CD4-positive, alpha-beta T cell treated with Interleukin-2 at 100 ng/mL for 4 hours (primary cell): ENCODE data around the gene CHAC2.
"Not testable (repeated sequence)": the region's sequence is repeated elsewhere in the genome, so short reads cannot be mapped to it uniquely, and the experiment has no call there.

Experiments
- DNase-seq: peaks from one replicate; pipeline ENCODE4 v3.0.0-alpha.2; 2020; ENCODE audit warnings: low spot score

The CHAC2 gene

DNA sequence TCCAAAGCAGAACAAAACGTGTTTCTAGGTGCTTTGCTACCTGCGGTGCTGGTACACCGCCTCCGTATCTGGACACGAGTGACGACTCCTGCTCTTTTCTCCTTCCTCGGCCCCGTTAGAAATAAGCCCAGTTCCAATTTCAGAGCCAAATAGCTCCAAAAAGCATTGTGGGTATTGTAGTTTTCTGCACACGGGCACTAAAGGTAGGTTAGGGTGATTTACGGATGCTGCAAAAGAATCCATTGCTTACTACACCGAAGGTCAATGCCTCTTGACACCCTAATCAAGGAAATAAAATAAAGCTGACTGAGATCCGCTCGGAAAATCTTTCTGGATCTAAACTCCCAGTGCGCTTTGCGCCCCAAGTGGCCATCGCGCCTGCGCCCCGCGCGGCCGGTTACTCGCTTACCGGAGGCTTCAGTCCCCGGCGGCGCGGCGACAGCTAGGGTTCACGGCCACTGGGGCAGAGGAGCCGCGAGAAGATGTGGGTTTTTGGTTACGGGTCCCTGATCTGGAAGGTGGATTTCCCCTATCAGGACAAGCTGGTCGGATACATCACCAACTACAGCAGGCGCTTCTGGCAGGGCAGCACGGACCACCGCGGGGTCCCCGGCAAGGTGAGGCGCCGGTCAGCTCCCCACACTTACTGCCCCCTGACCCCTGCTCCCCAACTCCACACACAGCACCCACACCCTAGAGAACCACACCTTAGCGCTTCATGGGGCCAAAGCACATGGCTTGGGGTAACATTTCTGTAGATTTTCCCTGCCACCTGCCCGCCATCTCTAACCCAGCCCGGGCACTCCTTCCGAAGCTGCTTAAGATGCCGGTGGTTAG lies at the start of gene CHAC2:
Gene CHAC2 (plus strand): TSS at position 400 of the 837 bp plus-strand sequence. CDS start 83 bp downstream, at position 483.
- peak; percentile 79 for DNase-seq

DNA sequence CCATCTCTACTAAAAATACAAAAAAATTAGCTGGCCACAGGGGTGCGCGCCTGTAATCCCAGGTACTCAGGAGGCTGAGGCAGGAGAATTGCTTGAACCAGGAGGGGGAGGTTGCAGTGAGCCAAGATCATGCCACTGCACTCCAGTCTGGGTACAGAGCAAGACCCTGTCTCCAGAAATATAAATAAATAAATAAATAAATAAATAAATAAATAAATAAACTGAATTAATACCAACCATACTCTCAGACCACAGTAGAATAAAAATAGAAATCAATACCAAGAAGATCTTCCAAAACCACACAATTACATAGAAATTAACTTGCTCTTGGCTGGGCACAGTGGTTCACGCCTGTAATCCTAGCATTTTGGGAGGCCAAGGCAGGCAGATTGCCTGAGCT lies 46.7 kb upstream of the CHAC2 start:
- not testable (repeated sequence) for DNase-seq

DNA sequence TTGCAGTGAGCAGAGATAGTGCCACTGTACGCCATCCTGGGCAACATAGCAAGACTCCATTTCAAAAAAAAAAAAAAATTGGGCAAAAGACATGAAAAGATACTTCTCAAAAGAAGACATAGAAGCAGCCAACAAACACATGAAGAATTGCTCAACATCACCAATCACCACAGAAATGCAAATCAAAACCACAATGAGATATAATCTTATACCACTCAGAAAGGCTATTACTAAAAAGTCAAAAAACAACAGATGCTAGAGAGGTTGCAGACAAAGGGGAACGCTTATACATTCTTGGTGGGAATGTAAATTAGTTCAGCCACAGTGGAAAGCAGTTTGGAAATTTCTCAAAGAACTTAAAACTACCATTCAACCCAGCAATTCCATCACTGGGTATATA lies 43.1 kb upstream of the CHAC2 start:
- no peak for DNase-seq

DNA sequence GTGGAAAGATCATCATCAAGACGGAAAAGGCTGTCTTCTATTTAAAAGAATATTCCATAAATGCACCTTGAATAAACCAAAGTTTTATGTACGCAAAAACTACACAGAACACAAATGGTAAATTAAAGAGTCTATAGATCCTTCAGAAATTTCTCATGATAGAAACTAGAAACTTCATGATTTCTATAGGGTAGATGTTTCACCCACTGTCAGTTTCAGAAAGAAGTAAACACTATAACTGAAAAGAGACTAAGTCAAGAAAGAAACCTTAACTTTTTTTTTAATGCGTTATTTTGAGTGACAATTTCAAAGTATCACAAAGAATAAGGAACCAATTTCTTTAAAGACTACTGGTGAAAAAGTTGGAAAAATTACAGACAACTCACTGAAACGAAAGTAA lies 41.9 kb upstream of the CHAC2 start:
- no peak for DNase-seq

DNA sequence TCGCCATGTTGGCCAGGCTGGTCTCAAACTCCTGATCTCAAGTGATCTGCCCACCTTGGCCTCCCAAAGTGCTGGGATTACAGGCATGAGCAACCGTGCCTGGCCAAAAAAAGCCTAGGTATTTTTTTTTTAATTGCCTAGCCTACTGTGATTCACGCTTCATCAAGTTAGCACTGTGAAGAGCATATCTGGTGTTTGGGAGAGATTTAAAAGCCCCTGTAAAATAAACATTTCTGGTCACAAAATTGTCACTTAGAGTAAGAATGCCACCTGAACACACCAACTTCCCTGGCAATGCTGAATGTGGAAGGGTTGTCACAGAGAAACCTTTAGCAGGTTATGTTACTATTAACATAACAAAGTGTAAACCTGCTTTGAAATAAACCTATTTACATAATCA lies 39.7 kb upstream of the CHAC2 start:
- no peak for DNase-seq

DNA sequence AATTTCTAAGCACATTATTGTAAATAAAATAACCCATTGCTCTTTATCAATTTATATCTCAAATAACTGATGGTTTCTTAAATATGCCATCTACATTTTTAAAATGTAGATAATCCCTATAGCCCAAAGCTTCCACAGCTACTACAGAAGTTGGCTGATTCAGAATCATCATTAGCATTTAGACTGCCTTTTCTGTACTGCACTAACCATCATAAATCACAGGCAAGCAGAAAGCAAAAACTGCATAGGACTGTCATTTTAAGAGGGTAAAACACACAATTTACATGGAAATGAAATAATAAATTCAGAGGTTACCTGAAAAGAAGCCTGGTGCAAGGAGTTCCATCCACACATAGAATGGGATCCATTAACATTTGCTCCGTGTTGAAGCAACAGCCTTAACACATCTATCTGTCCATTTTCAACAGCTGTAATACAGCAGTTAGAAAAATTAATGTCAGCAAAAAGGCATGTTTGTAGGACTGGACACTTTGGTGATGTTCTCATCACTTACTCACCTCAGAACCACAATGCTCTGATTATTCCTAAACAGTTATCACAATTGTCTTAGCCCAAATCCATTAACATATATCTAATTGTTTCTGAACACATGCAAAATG lies 38.4 kb upstream of the CHAC2 start:
- no peak for DNase-seq

DNA sequence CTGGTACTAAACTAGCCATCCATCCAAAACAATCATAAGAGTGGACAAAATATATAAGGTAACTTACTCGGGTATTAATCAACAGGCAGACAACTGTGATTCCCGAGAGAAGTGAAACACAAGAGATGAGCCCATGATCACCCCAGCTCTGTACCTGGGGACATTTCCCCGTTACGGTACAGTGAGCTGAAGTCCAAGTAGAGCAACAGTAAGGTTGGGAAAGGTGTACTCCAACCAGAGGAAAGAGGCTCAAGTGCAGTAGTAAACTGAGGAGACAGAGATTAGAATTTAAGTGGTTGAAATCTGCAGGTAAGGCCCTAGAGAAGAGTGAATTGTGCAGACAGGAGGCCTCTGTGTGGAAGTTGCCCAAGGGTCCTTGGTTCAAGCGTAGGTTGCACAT lies 30.5 kb upstream of the CHAC2 start:
- no peak for DNase-seq

DNA sequence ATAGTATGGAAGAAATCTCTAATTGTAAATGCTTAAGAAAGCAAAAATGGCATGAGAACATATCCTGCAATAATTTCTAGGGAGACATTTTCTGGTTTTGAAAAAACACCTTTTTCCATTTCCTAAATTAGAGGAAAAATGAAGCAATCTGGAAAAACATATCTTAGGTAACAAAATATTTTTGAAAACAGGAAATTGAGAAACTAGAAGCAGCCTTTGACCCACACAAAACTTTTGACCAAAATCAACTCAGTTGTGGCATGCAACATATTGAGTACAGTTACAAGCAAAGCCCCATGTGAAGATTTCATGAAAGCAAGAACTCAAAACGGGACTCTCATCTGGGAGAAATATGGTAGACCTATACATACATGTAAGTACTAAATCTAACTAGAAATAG lies 28.6 kb upstream of the CHAC2 start:
- DNase-seq: no peak

DNA sequence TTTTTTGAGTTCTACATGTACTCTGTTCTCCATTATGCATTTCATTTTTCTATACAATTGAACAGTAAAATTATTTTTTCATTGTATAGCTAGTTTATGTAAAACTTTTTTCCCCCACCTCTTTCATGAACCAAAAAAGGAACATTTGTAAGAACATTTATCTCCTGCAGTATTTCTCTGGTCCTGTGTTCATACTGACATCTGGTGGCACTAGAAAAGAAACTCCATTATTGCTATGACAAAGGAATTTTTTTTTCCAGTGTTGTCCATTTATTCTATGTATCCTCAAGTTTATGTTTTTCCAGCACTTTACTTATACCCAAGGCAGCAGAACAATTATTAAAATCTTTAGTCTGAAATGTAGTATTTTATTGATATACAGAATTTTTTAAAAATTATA lies 27.4 kb upstream of the CHAC2 start:
- no peak for DNase-seq

DNA sequence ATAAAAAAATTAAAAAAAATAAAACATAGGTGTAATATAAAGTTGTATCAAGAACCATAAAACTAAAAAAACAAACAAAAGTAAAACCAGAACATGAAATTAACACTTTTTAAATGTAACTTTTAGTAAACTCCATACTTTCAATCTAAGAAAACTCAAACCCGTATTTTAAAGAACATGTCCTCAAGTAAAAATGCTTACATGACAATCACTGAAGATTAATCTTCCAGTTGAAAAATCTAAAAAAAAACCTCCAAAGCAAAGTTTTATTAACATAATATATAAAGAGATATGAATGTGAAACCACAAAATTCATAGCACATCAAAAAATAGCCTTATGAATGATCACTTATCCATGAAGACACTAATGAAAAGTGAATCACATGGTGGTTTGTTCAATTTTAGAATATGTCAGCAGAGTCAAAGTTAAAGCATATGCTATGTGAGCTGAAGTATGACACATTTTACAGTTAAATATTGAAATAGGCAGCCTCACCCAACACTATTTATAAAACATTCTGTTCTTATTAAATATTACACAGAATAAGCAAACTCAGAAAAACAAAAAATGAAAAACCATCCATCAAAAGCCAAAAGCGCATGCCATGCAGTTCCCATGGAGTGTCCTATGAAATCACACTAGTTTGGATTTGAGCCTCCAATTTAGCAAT lies 23.1 kb upstream of the CHAC2 start:
- DNase-seq: no peak

DNA sequence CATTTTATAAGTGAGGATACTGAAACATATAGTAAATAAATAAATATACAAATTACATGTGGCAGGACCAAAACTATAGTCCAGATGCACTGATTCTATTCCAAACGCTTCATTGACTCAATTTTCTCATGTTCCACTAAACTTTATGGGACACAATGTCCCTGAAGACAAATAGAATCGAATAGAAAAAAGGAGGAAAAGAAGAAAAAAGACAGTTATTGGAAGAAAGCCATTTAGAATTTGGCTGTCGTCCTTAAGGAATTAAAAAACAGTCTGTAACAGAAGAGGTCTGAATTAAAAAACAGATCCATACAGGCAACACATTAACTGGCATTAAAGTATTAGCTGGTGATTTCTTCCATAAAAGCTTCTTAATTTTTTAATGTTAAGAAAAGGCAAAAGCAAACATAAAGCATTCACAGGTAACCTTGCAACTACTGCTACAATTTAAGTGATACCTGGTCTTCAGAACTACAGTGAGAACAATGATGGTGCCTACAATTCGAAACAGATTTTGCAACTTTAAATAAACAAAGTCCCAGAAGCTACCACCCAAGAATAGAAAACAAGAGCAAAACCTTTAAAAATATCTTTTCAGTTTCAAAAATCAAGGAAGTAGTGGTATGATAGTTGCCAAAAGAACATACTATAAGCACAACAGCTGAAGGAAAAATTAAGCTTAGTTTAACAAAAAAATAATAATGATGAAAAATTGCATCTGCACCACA lies 17.4 kb upstream of the CHAC2 start:
- DNase-seq: no peak

DNA sequence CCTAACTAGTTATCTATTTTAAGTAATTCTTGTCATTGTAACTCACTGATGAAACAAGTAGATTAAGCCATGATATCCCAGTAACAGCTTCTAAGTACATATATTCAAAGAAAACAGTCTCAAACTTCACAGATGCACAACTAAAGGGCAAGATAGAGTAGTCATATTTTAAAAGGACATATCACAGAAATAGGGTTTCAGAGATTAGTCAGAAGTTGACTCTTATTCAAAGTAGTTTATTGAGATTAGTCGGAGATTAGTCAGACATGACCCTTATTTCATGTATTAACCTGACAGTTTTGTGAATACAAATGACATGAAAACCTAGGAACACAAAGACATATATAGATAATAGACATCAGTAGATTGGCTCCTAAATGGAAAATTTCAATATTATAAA lies 15.9 kb upstream of the CHAC2 start:
- DNase-seq: no peak

DNA sequence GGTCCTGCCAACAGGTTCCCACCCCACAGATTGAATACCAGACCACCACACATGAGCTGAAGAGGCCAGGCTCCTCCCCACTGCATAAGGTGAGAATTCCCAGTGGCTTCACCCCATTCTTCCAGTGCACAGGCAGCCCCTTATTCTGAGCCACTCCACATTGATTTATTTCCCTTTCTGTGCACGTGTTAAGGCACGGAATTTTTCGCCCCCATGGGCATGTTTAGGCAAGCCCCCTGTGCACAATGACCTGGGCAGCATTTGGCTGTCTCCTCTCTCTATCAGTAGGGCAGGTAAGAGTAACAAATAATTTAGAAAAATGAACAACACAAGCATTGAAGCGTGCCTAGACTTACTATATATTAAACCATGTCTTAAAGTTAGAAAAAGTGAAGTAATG lies 15.2 kb upstream of the CHAC2 start:
- DNase-seq: no peak

DNA sequence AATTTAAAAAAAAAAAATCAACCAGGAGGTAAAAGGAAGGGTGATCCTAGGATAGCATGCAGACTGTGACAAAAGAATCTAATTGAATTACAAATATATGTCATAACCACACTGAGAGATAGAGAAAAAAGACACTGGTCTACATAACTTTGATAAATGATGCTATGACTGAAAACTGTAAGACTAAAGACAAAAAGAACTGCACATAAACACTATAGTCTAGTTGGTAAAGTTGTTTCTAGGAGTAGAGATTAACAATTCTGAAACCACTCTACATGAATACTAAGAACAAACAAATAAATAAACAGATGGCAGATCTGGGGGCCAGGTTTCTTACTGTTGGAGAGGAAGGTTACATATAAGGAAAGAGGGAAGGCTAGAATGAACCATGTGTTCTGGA lies 14.6 kb upstream of the CHAC2 start:
- no peak for DNase-seq

DNA sequence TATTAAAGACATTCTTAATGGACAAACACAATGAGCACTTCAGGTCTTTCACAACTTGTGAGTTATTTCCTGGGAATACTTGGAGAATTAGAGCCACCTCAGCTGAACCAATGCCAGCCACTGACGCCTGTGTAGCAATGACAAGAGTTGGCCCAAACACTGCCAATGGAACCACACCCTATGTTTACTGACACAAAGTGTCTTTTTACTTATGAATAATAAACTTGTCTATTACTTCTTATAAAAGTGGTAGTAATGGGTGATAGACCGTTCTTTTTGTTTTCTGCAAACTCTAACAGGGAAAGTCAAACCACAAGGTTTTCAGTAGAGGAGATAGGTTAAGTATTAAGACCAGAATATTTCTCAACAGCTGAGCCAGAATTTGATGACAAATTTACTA lies 12.5 kb upstream of the CHAC2 start:
- DNase-seq: no peak

DNA sequence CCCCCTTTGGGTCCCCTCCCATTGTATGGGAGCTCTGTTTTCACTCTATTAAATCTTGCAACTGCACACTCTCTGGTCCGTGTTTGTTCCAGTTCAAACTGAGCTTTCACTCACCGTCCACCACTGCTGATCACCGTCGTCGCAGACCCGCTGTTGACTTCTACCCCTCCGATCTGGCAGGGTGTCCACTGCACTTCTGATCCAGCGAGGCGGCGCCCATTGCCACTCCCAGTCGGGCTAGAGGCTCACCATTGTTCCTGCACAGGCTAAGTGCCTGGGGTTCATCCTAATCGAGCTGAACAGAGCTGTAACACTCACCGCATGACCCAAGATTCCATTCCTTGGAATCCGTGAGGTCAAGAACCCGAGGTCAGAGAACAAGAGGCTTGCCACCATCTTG lies 11.0 kb upstream of the CHAC2 start:
- no peak for DNase-seq

DNA sequence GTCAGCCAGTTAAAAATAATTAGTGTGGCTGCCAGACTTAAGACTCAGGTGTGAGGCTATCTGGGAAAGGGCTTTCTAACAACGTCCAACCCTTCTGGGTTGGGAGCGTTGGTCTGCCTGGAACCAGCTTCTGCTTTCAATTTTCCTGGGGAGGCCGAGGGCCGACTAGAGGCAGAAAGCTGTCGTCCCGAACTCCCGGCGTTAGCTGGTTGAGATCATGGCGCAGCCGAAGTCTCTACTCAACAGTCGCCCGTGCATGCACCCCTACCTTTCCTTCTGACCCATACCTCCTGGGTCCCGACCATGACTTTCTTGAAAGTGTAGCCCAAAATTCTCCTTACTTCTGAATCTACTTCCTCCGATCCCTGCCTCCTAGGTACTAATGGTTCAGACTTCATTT lies 10.4 kb upstream of the CHAC2 start:
- DNase-seq: not testable (repeated sequence)

DNA sequence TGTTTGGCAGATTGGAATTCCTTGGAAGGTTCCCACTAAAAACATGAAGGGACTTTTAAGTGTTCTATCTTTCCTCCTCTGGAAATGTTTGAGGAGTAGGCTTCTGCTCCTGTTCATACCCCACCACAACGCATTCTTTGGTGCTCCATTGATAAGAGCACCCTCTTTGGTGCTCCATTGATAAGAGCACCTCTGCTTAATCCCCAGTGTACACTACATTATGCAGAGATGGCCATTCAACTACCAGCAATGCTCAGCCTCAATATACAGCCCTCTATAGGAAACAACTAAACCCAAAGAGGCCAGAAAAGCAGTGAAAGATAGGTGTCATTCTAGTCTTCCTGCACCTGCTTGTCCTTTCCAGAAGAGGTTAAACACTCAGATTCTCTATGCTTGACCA lies 1.8 kb upstream of the CHAC2 start:
- no peak for DNase-seq

DNA sequence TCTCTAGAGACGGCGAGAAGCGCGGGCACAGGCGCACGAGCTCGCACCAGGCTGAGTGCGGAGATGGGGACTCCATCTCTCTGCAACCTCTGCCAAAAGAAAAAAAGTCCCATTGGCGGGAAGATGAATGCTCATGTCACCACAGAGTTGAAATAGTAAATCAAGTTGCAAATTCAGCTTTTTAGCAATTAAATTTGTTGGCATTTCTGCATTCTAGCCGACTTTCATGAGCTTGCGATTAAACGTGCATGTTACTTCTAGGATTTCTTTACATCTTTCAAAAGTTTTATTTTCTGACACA lies 588 bp downstream of the CHAC2 start:
- DNase-seq: no peak

DNA sequence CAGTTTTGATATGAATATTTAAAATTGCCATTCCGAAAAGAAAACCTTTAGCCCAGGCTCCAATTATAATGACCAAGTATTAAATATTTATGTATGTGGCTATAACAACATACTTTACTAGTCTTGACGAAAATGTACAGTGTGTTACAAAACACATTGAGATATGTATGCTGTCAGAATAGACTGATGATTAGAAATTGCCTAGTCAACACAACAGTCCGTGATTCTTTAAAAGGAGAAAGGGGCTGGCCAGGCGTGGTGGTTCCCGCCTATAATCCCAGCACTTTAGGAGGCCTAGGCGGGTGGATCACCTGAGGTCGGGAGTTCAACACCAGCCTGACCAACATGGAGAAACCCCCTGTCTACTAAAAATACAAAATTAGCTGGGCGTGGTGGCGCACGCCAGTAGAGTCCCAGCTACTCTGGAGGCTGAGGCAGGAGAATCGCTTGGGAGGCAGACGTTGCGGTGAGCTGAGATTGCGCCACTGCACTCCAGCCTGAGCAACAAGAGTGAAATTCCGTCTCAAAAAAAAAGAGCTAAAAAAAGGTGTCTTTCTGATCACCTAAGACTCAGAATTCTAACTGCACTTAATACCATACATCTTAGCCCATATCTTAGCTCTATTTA lies 1.8 kb downstream of the CHAC2 start:
- no peak for DNase-seq

DNA sequence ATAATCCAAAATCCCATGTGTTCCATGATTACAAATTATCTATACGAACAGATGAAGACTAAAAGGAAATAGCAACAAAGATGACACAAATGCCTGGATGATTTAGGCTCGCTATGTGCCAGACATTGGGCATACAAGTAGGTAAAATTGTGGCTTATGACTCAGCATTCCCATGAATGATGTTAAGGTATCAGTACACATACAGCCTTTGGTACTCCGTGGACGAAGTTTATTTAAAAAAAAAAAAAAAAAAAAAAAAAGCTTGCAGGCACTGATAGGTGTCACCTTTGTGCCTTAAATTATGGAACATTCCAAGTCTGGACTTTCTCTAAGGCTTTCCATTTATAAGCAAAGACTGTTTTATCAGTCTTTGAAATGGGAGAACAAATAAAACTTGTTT lies 2.7 kb downstream of the CHAC2 start:
- DNase-seq: peak; percentile 10

DNA sequence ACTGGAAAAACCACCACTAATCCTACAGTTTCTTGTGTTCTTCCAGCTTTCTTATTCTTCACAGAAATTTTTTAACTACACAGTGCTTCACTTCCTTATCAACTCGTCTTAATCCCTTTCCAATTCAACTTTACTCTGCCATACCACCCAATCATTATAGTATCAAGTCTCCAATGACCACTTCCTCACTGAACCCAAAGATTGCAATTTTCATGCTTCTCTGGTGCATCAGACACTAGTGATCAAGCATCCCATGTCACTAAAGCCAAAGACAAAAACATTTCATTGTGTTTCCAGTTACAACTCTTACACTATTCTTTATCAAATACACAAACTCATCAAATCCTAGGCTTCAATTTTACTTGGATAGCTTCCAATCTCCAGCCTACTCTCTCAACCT lies 9.5 kb downstream of the CHAC2 start:
- no peak for DNase-seq
